ENCODE data around the gene AFF3.
A peak's percentile ranks its signal among the peaks of the same experiment; 100 is the strongest.

Gene AFF3

DNA sequence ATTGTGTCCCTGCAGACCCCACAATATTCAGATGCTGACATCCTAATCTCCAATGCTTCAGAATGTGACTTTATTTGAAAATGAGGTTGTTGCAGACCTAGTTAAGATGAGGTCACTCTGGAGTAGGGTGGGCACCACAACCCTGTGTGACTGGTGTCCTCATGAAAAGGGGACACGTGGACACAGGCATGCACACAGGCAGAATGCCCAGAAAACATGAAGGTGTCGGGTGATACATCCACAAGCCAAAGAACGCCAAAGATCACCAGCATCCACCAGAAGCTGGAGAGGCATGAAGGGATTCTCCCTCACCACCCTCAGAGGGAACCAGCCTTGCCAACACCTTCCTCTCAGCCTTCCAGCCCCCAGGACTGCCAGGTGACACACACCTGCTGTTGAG, 69.3 kb downstream of the AFF3 start:
- H3K4me3 ChIP-seq (ENCODE audit: low read length), result no peak overlapping the region
- no peak for DNase-seq (ENCODE audit: low read depth)
- TF ChIP-seq, protein P1, sequence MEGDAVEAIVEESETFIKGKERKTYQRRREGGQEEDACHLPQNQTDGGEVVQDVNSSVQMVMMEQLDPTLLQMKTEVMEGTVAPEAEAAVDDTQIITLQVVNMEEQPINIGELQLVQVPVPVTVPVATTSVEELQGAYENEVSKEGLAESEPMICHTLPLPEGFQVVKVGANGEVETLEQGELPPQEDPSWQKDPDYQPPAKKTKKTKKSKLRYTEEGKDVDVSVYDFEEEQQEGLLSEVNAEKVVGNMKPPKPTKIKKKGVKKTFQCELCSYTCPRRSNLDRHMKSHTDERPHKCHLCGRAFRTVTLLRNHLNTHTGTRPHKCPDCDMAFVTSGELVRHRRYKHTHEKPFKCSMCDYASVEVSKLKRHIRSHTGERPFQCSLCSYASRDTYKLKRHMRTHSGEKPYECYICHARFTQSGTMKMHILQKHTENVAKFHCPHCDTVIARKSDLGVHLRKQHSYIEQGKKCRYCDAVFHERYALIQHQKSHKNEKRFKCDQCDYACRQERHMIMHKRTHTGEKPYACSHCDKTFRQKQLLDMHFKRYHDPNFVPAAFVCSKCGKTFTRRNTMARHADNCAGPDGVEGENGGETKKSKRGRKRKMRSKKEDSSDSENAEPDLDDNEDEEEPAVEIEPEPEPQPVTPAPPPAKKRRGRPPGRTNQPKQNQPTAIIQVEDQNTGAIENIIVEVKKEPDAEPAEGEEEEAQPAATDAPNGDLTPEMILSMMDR (IDR thresholded peaks at IDR 0.05; ENCODE audit: insufficient read depth, low read depth, low read length, missing control alignments), result no peak

DNA sequence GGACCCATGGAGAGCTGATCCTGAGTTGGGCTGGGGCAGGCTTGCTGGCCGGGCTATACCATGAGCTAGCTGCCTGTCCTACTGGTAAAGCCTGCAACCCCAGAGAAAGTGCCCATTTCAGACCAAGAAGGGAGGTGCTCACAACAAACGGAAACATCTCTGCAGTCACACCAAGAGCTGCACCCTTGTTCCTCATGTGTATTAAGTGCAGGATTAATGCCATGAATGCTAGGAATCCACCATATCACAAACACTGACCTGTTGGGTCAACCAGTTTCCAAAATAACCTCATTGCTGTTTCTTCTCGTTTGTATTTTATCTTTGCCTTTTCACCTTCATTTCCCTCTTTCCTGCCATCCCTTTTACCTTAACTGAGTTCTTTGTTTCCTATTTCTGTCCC, 69.9 kb downstream of the AFF3 start:
- no peak for DNase-seq (ENCODE audit: low read depth)
- TF ChIP-seq, protein P1 (IDR thresholded peaks at IDR 0.05; ENCODE audit: insufficient read depth, low read depth, low read length, missing control alignments), result no peak

DNA sequence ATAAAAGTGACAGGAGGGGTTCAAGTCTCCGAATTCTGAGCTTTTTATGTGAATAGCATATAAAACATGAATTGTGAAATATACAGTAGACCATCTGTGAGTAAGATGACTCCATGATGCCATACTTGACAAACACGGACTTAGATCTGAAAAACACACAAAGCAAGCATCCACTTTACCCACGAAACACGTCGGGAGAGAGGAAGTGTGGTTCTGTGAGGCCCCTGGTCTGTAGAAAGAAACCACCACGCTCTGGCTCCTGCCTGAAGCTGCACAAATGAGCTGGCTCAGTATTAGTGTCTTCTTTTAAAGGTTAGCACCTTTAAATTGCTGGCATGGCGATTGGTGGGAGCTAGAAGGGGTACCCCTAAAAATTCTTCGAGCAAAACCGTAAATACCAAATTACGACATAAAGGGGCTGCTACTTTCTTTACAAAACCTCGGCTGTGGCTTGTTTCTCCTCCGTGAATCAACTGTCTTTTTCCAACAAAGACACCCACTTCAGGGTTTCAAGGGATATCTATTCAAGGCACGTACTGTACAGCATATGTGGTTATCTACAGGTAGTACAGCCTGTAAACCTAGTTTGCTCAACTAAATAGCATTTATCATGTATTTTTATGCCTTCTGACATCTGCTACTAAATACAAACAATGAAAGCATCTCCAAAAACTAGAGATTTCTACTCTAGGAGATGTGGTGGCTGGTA, 70.9 kb downstream of the AFF3 start:
- no peak for DNase-seq (ENCODE audit: low read depth)
- TF ChIP-seq, protein P1 (IDR thresholded peaks at IDR 0.05; ENCODE audit: insufficient read depth, low read depth, low read length, missing control alignments), result no peak
- H3K4me3 ChIP-seq (ENCODE audit: low read length), result no peak overlapping the region

More for the DNA sequence above, 69.9 kb downstream of the AFF3 start:
- H3K4me3 ChIP-seq (ENCODE audit: low read length), result no peak overlapping the region

DNA sequence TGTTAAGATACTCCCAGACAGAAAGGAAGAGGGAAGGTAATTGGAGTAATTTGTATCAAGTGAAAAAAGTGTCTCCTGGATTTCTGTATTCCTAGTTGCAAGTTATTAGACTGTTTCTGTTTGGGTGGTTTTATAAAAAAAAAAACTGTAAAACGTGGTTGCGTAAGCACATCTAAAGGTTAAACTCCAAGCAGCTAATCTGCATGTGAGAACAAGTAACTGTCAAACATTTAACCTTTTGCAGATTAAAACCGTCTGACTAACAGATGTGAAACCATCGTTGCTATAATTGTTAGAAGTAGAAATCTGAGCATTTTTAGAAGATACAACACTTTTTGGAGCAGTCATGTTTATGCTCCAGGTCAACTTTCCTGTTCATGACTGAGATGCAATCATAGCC, 72.3 kb downstream of the AFF3 start:
- no peak overlapping the region for H3K4me3 ChIP-seq (ENCODE audit: low read length)
- DNase-seq (ENCODE audit: low read depth), result peak; percentile 6
- TF ChIP-seq, protein P1 (IDR thresholded peaks at IDR 0.05; ENCODE audit: insufficient read depth, low read depth, low read length, missing control alignments), result no peak

DNA sequence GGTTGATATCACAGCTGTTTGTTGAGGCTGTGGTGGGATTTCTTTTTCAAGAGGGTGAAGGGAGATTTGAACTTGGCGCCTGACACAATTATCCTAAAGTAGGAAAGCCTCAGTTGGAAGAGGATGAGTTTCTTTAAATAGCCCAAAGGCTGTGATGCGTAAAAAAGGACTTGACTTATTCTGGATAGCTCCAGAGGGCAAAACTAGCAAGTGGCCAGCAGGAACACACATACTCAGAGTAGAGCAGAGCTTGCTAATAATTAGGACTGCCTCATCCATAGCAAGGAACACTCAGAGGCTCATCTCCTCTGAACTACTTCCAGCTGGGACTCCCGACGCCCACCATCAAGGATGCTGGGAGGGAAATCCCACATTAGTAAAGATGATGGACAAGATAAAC, 74.0 kb downstream of the AFF3 start:
- TF ChIP-seq, protein P1 (IDR thresholded peaks at IDR 0.05; ENCODE audit: insufficient read depth, low read depth, low read length, missing control alignments), result no peak
- no peak overlapping the region for H3K4me3 ChIP-seq (ENCODE audit: low read length)
- no peak for DNase-seq (ENCODE audit: low read depth)

DNA sequence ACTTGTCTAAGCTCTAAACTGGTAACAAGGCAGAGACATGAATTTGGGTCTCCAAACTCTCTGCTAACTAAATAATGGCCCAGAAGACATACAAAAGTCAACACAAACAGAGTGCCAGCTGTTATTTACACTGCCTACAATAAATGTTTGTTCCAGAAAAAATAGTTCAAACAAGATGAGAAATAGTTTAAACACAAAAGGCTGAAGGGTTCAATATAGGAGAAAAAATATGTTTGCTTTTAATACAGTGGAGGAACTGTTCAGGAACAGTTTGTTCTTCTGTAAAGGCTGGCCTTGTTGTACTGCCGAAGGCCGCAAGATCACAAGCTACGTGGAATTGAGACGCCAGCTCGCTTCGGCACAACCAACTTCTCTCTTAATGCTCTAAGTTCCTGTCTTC, 74.6 kb downstream of the AFF3 start:
- TF ChIP-seq, protein P1 (IDR thresholded peaks at IDR 0.05; ENCODE audit: insufficient read depth, low read depth, low read length, missing control alignments), result no peak
- H3K4me3 ChIP-seq (ENCODE audit: low read length), result no peak overlapping the region
- DNase-seq (ENCODE audit: low read depth), result no peak

DNA sequence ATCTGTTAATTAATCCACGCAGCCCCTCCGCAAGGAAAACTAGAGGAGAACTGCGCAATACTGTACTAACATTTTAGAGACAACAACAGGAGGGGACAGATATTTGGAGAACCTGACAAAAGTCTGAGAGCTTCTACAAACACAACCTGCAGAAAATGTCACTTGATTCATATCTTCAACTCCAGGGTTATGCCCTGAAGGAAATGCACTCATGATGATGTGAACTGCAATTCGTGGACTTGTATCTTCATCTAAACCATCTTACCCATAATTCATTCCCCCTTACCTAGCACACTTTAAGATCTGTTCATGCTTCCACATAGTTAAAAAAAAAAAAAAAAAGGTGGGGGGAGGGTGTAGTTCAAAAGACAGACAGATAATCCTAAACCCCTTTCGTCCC, 75.5 kb downstream of the AFF3 start:
- no peak overlapping the region for H3K4me3 ChIP-seq (ENCODE audit: low read length)
- DNase-seq (ENCODE audit: low read depth), result no peak
- TF ChIP-seq, protein P1 (IDR thresholded peaks at IDR 0.05; ENCODE audit: insufficient read depth, low read depth, low read length, missing control alignments), result no peak
